HG03457 (cell line): ENCODE data around the gene MS4A12.
"Not testable (repeated sequence)": the region's sequence is repeated elsewhere in the genome, so short reads cannot be mapped to it uniquely, and the experiment has no call there.

Experiments used
- ATAC-seq: cut with Tn5 transposase; IDR thresholded peaks from one replicate; pipeline ENCODE4 v1.9.1; 2021; ENCODE audit warnings: moderate number of reproducible peaks; ENCODE audit not compliant: unreplicated experiment

The MS4A12 gene

GRCh38 chr11:60511393-60511792, 18.8 kb downstream of the MS4A12 start:
- no peak for ATAC-seq

DNA sequence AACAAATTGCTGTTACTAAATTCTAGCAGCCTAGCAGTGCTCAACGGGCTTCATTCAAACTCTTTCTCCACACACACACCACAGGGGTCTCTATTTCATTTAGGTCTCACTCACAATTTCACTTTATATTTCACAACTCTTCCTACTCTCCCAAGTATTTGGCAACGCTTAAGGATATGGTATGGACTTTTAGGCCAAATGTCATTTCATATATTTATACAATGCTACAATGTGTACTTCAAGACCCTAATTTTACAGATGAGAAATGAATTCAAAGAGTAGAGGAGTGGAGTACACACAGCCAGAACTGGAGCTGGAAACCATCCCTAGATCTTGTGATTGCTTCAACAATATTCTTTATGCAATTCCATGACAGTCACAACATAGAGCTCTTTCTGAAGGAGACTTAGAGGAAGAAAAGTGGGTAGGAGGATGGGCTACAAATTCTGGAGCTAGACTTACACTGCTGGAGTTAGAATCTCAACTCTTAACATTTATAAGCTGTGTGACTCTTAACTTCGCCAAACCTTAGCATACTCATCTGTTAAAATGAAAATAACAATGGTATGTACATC, 20.2 kb downstream of the MS4A12 start:
- no peak for ATAC-seq

DNA sequence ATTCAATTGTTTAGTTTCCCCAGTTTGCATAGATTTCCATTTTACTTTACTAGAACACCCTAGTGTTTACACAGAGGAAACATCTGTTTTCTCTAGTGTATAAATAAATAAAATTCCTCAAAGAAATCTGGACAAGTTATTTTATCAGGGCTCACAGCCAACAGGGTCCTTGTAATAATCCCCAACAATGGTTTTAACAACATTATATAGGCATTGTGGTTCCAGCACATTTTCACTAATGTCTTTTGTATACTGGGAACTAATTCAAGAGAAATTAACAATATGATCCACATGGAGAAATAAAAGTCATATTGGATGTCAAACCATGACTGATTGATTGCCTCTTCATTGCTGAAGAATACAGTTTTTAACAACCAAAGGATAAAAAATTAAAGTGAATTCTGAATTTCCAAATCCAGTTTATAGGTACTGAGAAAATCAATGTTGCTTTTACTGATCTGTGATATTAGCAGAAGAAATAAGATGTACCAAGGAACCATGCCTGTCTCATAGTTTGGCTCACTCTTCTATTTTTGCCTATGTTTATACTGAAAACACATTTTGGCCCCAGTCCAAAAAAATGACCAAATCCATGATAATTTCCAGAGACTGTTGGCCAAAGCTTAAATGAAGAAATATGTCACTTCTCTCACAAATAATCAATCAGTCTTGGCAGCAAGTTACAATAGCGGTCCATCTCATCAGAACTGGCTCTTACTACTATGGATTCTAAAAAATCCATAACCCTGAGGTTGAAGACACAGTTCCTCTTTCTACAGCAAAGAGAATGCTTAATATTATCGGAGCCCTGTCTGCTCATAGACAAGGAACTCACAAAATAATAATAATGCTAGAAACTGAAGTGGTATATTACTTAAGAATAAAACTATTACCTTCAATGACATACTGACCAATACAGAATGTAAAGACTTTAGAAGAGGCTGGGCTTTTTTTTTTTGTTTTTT, 21.2 kb downstream of the MS4A12 start:
- ATAC-seq = no peak

DNA sequence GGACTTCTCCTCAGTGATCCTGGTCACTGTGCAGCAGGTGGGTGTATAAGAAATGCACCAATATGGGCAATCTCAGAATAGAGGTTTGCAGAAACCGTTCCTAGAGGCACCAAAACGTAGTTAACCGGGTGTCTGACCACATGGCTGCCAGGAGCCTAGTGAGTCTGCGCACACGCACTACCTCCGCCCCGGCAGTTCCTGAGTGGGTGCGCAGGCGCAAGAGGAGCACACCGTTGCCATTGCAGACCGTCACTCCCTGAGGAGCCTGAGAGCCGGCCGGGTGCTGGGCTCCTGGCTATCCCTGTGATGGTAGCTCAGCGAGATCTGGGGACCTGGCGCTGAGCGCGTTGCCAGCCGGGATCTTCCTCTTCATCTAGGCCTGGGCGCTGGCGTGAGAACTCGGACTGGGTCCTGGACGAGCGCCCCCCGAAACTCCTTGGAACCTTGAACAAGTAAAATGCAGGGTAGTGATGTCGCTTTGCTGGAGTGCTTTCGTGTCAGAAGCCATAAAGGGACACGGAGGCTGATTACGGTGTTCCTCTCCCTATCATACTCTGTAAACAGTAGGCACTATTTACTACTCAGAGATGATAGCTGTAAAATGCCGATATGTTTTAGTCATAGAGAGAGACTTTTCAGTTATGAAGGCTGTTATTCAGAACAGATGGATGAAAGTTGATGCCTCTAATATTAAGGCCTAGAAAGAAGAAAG, 22.7 kb downstream of the MS4A12 start, which contains the start of gene MS4A13:
MS4A13 (plus strand) TSS at position 249 of the 712 bp plus-strand sequence. CDS start 2,692 bp downstream, outside the sequence.
- no peak for ATAC-seq

DNA sequence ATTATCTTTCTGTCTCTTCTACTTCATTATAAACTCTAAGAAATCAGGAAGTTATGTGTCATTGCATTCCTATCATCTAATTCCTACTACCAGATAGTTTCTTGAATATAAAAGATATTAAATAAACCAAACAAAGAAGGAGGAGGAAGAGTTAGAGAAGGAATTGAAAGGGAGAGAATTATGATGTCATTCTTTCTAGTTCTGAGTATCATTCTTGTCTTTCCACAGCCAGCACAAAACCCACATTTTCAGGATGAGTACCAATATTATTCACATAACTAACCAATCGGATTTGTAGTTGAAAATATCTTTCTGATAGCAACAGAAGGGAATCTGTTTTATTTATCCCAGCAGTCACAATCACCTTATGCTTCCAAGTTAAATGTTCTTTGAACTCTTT, 35.9 kb downstream of the MS4A12 start:
- no peak for ATAC-seq

GRCh38 chr11:60528934-60529333, 36.4 kb downstream of the MS4A12 start:
- no peak for ATAC-seq

GRCh38 chr11:60530454-60531100, 38.0 kb downstream of the MS4A12 start:
- ATAC-seq = no peak

DNA sequence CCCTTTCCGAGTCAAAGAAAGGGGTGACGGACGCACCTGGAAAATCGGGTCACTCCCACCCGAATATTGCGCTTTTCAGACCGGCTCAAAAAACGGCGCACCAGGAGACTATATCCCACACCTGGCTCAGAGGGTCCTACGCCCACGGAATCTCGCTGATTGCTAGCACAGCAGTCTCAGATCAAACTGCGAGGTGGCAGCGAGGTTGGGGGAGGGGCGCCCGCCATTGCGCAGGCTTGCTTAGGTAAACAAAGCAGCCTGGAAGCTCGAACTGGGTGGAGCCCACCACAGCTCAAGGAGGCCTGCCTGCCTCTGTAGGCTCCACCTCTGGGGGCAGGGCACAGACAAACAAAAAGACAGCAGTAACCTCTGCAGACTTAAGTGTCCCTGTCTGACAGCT, 39.8 kb downstream of the MS4A12 start:
- ATAC-seq = not testable (repeated sequence)

DNA sequence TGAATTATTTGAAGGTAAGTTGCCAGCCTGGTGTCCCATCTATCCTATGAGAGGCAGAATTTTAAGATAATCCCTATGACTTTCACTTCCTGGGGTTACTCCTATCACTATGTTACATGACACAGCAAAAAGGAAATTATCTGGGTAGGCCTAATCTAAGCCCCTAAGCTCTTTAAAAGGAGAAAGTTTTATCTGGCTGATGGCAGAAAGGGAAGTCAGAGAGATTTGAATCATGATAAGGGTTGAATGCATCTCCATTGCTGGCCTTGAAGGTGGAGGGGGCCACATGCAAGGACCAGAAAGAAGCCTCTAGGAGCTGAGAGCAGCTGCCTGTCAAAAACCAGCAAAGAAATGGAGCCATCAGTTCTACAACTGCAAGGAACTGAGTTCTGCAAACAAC, 46.0 kb downstream of the MS4A12 start:
- ATAC-seq = not testable (repeated sequence)

GRCh38 chr11:60544077-60544476, 51.5 kb downstream of the MS4A12 start:
- ATAC-seq = no peak
